HG02885 (cell line): Measurements from ENCODE around the gene MAG.

Source experiments
- ATAC-seq: cut with Tn5 transposase; IDR thresholded peaks from one replicate; pipeline ENCODE4 v1.9.1; 2021; ENCODE audit warnings: mild to moderate bottlenecking; ENCODE audit not compliant: unreplicated experiment, poor library complexity

Gene MAG, protein sequence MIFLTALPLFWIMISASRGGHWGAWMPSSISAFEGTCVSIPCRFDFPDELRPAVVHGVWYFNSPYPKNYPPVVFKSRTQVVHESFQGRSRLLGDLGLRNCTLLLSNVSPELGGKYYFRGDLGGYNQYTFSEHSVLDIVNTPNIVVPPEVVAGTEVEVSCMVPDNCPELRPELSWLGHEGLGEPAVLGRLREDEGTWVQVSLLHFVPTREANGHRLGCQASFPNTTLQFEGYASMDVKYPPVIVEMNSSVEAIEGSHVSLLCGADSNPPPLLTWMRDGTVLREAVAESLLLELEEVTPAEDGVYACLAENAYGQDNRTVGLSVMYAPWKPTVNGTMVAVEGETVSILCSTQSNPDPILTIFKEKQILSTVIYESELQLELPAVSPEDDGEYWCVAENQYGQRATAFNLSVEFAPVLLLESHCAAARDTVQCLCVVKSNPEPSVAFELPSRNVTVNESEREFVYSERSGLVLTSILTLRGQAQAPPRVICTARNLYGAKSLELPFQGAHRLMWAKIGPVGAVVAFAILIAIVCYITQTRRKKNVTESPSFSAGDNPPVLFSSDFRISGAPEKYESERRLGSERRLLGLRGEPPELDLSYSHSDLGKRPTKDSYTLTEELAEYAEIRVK

DNA sequence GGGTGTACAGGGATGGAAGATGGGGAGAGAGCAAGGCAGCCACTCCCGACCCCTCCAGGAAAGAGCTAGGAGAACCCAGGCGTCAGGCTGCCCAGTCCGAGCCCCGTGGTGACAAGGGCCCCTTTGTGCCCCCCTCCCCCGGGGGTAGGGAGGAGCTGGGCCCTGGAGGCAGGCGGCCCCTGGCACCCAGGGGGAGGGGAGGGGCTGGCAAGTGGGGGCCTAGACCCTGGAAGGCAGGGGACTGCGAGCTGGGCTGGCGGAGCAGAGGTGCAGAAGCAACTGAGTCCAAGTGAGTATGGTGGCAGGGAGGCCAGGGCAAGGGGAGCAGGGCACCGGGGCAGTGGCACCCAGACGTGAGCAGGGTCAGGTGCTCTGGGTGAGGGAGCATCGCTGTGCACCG is at the start of gene MAG:
TSS of gene MAG (plus strand) at position 246 of the 400 bp plus-strand sequence. CDS start 3,248 bp downstream, outside the sequence.
- no peak for ATAC-seq

DNA sequence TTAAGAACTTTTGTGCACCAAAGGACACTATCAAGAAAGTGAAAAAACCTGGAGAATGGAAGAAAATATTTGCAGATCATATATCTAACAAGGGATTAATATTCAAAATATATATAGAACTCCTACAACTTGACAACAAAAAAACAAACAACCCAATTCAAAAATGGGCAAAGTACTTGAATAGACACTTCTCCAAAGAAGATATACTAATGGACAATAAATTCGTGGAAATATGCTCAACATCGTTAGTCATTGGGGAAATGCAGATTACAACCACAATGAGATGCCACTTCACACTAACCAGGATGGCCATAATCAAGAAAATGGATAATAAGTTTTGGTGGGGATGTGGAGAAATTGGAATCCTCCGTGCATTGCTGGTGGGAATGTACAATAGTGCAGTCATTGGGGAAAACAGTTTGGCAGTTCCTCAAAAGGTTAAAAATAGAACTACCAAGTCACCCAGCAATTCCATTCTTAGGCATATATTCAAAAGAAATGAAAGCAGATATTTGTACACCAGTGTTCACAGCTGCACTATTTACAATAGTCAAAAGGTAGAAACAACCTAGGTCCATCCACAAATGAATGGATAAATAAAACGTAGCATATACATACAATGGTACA is 45.4 kb upstream of the MAG start:
- no peak for ATAC-seq

DNA sequence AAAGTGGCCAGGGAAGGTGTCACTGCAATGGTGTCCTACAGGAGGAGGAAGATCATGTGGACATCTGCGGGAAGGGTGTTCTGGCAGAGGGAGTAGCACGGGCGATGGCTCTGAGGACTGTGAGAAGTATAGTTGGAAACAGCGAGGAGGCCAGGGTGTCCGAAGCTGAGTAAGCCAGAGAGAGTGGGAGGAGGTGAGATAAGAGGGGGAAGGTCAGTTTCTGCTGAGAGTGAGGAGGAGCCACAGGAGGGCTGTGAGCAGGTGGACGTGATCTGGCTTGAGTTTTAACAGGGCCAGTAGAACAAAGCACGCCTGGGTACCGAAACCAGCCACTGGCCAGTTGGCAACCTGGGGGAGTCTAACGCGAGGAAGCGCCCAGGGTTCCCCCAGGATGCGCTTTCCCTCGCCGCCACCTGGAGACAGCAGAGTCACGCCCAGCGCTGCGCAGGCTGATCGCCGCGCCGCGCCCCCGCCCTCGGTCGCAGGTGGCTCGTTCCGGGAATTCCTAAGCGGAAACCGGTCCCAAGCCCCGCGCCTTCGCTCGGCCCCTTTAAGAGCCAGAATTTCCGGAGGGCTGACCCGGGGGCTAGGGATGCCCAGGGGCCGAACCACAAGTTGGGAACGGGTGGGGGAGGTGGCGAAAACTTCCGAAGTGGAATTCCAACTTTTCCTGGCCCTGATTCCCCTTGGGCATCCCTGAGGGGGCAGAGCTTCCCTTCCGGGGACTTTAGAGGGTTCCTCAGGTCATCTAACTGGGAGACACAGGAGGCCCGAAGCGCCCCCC is 44.2 kb upstream of the MAG start:
- peak; percentile 40 for ATAC-seq

DNA sequence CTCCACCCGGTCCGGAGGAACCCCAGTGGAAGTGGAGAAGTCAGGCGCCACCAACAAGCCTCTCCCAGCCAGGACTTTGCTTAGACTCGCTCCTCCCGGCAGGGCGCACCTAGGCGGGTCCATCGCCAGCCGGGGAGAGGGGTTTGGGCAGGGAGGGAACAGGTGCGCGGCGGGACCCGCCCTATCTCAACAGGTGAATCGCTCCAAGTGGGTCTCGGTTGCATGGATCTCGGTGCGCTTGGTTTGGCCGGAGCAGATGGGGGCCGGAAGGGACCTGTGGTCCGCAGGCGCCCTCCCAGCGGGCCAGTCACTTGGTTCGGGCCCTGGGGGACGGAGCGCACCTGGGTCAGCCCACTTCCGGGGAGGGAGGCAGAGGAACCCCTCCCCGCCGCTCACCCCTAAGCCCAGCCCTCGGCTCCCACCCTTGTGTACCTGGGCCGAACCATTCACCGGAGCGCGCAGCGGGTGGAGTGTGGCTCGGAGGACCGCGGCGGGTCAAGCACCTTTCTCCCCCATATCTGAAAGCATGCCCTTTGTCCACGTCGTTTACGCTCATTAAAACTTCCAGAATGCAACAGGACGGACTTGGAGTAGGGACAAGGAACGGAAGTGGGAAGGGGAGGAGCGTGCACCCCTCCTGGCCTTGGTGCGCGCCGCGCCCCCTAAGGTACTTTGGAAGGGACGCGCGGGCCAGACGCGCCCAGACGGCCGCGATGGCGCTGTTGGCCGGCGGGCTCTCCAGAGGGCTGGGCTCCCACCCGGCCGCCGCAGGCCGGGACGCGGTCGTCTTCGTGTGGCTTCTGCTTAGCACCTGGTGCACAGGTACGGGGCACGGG is 43.4 kb upstream of the MAG start, which contains the start of gene LSR:
TSS of gene LSR (plus strand) at position 693 of the 836 bp plus-strand sequence. CDS start at position 714, 21 bp downstream.
- ATAC-seq, result peak; percentile 85

DNA sequence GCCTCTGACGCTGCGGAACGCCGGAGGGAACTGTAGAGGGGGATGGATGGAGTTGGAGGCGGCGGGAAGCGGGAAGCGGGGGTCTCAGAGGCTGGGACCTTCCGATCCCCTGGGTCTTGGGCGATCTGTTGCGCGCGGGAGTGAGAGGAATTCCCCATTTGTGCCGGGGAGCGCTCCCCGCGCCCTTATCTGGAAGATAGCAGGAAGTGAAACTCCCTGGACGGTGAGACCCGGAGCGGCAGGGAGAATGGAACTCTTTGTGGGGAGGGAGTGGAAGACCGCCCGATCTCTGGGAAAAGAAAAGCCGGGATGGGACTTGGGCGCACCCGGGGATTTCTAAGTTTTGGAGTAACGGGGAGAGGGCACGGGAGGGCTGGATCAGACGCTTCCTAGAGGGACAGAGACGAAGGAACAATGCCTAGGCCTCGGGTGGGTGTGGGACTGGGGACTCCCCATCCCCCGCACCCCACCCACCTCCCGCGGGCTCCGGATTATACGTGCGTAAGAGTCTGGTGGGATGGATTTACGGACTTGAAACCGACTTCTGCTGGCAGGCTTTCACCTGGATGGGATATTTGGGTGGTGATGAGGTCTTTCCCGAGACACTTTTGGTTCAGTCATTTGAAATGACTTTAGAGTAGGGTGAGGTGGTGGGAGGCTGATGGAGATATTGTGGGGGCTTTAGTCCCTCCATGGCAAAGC is 42.7 kb upstream of the MAG start:
- ATAC-seq, result peak; percentile 3

DNA sequence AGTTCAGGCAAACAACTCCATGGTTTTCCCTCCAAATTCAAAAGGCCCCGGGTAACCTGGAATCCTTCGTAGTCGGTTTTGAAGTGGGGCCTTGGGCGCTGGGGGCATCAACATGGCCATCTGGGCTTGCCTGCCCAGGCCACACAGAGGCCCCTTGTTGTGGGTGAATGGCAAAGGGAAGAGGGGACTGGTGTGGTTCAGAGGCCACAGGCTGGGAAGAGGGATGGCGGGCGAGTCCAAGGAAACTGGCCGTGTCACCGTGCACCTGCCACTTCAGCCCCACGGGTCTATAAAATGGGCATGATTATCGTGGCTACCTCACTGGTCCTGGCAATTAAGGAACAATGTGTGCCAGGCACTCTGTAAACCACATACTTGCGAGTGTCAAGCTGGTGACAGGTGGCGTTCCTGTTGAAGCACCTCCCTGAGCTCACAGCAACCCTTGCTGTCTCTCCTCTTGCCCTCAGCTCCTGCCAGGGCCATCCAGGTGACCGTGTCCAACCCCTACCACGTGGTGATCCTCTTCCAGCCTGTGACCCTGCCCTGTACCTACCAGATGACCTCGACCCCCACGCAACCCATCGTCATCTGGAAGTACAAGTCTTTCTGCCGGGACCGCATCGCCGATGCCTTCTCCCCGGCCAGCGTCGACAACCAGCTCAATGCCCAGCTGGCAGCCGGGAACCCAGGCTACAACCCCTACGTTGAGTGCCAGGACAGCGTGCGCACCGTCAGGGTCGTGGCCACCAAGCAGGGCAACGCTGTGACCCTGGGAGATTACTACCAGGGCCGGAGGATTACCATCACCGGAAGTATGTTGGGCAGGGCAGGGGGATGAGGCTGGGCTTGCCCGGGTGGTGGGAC is 41.9 kb upstream of the MAG start:
- no peak for ATAC-seq

DNA sequence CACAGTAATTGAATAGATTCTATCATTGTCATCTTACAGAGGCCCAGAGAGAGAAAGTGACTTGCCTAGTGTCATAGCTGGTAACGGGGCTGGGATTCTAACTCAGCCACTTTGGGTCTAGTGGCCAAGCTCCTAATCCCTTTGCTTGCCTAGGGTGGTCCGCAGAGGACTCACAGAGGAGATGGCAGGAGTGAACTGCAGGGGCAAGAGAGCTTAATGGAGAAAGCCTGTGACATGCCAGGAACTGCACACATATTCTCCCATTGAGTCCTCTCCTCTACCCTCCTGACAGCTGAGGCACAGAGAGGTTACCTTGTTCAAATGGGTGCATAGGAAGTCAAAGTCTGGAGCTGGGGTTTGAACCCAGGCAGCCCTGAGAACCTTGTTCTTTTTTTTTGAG is 40.5 kb upstream of the MAG start:
- ATAC-seq, result no peak

DNA sequence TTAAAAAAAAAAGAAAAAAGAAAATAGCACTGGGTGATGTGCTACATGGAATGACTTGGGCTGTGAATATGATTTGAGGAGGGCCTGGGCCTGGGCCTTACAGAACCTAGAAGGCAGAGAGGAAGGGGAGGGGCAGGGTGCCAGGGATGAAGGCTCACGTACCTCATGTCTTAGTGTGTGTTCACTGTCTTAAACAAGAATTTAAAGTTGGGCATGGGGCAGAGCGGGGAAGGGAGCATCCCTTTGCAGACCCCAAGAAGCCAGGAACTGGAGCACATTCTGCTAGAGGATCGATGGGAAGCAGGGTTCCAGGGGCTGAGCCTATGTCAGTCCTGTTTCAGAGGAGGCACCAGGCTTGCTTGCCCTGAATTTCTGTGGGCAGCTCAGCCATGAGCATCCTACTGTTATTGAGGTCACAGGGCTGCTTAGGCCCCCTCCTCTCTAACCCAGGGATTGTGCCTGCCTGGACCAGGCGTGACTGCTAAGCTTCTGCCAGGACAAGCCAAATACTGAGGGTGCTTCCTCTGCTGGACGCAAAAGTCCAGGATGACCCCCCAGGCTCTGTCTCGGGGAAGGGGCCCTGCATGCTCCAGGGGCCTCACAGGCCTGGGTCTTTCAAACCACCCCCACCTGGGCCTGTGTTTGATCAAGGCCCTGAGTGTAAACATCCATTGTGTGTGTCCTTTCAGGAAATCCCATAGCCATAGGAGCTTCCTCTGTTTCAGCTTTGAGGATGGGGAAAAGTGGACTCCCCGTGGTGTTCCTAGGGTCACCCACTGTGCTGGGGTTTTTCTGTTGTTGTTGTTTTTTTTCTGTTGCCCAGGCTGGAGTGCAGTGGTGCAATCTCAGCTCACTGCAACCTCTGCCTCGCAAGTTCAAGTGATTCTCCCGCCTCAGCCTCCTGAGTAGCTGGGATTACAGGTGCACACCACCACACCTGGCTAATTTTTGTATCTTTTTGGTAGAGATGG is 38.4 kb upstream of the MAG start:
- no peak for ATAC-seq

DNA sequence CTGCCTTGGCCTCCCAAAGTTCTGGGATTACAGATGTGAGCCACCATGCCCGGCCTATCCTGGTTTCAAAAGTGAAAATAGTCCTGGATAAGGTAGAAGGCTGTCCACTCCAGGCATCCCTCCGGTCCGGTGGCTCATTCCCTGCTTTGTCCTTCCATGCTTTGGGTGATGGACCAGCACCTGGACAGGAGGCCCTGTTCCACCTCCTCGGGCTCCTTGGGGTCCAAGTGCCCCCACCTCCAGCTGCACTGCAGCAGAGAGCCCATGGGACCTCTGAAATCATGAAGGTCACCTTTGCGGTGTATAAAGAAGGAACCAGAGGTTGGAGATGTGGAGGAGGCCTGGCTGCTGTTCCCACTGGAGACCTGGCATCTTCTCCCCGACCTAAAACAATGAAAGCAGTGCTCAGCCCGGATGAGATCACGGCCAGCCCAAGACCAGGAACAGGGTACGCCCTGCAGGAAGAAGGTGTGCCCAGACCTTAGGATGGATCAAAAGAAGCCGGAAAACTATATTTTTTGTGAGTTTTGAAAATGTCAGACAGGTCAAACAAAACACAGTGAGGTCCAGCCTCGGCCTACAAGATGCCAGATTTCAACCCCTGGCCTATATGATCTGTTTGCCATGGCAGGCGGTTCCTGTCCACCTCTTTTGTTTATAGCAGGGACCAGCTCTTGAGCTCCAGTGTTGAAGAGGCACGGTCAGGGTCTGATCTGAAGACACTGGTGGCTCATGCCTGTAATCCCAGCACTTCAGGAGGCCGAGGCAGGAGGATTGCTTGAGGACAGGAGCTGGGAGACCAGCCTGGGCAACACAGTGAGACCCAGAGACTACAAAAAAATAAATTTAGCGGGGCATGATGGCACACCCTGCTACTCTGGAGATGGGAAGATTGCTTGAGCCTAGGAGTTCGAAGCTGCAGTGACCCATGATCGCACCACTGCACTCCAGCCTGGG is 37.3 kb upstream of the MAG start:
- ATAC-seq, result no peak

DNA sequence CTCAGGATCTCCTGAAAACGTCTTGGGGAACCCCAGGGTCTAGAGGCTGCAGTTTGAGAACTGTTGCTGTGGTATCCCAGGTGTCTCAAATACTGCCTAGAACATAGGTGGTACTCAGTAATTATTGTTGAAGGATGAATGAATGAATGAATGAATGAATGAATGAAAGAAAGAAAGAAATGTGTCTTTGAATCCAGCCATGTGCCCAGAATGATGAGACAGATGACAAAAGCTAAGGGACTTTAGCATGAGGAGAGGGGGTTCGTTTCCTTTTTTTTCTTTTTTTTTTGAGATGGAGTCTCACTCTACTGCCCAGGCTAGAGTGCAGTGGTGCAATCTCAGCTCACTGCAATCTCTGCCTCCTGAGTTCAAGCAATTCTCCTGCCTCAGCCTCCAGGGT is 35.4 kb upstream of the MAG start:
- no peak for ATAC-seq

DNA sequence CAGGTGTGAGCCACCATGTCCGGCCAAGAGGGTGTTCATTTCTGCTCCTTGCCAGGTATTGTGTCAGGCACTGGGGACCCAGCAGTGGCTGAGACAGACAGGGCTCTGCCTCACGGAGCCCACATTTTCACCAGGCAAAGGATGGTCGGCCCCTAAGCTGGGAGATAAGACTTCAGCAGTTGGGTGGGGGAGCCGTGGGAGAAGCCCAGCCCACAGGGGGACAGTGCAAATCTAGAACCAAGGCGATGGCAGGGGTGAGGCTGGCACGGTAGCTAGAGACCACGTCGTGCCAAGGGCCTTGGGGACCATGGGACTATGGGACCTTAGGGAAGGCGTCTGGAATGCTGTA is 34.9 kb upstream of the MAG start:
- ATAC-seq, result no peak

DNA sequence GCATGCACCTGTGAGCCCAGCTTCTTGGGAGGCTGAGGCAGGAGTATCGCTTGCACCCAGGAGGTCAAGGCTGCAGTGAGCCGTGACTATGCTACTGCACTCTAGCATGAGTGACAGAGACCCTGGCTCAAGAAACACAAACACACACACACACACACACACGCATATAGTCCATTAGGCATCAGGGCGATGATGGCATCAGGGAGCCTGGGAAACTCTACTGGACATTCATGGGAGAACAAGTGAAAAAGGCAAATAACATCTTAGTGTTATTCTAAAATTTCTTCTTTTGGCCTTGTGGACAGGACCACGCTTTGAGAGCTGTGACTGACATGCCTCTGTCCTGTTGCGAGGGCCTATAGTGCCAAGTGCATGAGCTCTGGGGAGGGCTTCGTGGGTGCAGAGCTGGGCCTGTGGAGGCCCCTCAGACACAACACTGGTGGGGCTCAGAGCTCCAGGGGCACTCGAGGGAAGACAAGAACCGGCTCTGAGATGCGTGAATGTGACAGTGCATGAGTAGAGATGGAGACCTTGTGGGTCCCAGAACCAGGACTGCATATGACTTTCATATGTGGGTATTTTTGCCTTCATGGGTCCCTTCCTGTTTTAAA is 31.2 kb upstream of the MAG start:
- ATAC-seq, result no peak

DNA sequence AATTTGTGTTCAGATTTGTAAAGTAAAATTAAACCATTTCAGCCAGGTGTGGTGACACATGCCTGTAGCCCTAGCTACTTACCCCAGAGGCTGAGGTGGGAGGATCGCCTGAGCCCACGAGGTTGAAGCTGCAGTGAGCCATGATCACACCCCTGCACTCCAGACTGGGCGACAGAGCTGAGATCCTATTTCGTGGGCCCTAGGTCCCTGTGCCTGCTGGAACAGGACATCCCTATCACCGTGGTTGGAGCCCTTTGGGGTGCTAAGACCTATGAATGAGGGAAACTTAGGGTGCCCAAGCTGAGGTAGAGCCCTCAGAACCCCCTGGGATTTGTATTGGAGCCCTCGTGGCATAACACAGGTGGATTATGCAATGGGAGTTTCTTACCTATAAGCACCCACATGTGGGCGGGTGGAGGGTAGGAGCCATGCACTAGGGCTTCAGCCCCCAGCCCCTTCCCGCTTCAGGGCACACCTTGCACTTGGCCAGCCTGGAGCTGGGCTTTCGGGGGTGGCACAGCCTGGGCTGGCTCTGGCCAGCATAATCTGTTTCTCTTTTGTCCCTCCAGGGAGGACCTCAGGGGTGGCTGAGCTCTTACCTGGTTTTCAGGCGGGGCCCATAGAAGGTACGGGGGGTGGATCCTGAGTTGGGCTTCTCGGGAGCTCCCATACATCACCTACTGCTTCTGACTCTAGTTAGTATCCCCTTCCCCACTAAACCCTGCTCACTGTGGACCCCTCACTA is 30.4 kb upstream of the MAG start:
- no peak for ATAC-seq

DNA sequence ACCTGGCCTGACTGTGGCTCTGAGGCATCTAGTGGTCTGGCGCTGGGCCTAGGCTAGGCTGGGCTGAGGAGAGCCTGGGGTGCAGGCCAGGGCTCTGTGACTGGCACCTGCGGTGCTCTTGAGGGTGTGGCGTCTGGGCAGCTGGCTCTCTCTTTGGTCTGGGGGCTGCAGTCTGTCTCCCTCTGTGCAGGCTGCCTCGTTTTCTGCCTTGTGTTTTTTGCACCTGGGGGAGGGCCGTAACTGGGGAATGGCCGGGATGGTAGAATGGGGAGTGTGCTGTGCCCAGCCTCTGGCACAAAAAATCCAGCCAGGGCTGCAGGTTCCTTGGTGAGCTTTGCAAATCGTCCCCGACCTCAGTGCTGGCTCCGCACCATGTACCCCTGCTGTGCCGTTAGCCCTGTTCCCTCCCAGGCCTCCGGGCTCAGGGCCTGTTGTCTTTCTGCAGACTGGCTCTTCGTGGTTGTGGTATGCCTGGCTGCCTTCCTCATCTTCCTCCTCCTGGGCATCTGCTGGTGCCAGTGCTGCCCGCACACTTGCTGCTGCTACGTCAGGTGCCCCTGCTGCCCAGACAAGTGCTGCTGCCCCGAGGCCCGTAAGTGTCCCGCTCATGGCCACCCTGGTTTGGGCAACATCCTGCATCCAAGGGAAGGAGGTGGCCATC is 29.7 kb upstream of the MAG start:
- ATAC-seq, result no peak
